NB4 (cell line): ENCODE results near the gene ZNF598.

Source experiments
- DNase-seq: peaks from one replicate; pipeline ENCODE4 v3.0.0; 2010; ENCODE audit warnings: low read depth
- H3K4me3 ChIP-seq: one replicate; pipeline ENCODE4 v1.5.1; 2011; ENCODE audit warnings: mild to moderate bottlenecking, low read depth, low read length, moderate library complexity
- MYC ChIP-seq: IDR thresholded peaks from 2 replicates; pipeline ENCODE4 v1.6.1; 2011; ENCODE audit warnings: low read depth, low read length
- POLR2A ChIP-seq: IDR thresholded peaks from 2 replicates; pipeline ENCODE4 v1.6.1; 2011; ENCODE audit warnings: mild to moderate bottlenecking; ENCODE audit not compliant: insufficient read length; ENCODE audit errors: extremely low read depth
- TF ChIP-seq, protein P1 (sequence below): IDR thresholded peaks from 2 replicates; pipeline ENCODE4 v1.6.1; 2011; ENCODE audit warnings: low read depth, low read length
- TF ChIP-seq, protein P2 (sequence below): IDR thresholded peaks from one replicate; pipeline ENCODE4 v1.5.1; 2012; ENCODE audit warnings: low read depth, low read length

Gene ZNF598

DNA sequence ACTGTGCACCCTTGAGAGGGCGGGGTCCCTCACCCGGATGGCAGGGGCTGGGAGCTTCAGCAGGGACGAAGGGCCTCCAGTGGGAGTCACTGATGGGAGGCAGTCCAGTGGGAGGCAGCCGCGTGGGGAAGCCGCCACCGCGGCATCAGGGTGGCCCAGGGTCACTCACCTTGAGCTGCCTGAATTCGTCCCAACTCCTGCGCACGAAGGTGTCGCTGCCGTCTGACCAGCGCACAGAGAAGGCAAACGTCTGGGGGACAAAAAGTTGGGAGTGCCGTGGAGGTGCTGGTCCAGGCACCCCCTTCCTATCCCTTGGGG lies 28.9 kb downstream of the ZNF598 start:
- H3K4me3 ChIP-seq, result no peak overlapping the region
- TF ChIP-seq, protein P1, sequence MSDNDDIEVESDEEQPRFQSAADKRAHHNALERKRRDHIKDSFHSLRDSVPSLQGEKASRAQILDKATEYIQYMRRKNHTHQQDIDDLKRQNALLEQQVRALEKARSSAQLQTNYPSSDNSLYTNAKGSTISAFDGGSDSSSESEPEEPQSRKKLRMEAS, result no peak
- TF ChIP-seq, protein P2, sequence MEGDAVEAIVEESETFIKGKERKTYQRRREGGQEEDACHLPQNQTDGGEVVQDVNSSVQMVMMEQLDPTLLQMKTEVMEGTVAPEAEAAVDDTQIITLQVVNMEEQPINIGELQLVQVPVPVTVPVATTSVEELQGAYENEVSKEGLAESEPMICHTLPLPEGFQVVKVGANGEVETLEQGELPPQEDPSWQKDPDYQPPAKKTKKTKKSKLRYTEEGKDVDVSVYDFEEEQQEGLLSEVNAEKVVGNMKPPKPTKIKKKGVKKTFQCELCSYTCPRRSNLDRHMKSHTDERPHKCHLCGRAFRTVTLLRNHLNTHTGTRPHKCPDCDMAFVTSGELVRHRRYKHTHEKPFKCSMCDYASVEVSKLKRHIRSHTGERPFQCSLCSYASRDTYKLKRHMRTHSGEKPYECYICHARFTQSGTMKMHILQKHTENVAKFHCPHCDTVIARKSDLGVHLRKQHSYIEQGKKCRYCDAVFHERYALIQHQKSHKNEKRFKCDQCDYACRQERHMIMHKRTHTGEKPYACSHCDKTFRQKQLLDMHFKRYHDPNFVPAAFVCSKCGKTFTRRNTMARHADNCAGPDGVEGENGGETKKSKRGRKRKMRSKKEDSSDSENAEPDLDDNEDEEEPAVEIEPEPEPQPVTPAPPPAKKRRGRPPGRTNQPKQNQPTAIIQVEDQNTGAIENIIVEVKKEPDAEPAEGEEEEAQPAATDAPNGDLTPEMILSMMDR, result no peak
- TF ChIP-seq MYC (no peak), POLR2A (no peak)
- no peak for DNase-seq

DNA sequence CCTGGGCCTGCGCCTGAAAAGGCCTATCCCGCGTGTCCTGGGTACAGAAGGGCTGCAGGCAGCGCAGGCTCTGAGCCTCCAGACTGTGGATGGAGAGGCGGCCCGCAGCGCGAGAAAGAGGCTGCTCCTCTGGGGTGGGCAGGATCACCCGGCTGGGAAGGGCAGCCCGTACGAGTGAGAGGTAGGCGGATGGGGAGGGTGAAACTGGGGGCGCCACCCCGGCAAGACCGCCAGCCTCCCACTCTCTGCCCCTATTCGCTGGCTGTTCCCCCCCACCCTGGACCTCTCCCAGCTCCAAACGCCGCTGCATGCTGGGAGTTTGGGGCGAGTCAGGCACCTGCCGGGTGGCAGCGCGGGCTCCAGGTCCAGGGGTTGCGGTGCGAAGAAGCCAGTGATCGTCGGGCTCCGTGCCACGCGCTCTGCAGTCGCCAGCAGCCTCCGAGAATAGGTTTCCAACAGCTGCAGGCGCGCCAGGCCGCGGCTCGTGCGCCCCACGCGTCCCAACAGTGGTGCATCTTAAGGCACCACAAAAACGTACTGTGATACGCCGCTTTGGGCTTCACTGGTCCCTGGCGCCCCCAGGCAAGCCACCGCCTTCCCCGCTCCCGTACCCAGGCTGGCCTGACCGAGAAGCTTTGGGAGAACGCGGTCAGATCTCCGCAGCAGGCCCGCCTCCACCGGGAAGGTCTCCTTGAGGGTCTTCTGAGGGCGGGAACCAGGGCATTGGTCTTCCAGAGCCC lies 29.4 kb downstream of the ZNF598 start:
- no peak for DNase-seq
- TF ChIP-seq POLR2A (no peak), MYC (no peak)
- TF ChIP-seq, protein P2, result no peak
- TF ChIP-seq, protein P1, result no peak
- no peak overlapping the region for H3K4me3 ChIP-seq

DNA sequence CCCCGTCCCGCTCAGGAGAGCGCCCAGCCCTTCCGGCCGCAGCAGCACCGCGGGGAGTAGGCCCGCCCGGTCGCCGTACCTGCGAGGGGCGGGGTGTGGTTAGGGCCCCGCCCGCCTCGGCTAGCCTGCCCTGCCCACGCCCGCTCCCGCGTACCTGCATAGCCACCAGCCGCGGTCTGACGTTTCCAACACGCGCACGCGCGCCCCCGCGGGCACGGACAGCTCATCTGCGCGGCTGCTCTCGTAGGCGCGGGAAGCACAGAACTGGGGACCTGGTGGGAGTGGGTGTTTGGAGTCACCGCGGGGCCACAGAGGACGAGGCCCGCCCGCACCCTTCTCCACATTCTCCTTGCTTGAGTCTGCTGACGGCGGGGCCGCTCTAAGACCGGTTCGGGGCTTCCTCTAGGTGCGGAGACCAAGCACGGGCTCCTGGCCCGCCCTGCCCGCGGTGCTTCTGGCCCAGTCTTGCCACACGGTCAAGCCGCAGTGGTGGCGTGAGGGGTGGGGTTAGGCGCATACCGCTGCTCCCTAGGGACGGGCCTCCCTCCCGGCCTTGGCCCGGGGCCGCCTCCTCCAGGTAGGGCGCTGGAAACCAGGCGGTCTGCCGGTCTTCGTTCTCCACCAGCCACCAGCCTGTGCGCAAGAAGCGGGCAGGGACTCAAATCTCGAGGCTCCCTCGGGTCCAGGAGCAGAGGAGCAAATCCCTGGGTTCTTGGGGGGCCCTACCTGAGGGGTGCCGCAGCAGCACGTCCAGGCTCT lies 30.2 kb downstream of the ZNF598 start:
- DNase-seq, result peak; percentile 32
- H3K4me3 ChIP-seq, result no peak overlapping the region

DNA sequence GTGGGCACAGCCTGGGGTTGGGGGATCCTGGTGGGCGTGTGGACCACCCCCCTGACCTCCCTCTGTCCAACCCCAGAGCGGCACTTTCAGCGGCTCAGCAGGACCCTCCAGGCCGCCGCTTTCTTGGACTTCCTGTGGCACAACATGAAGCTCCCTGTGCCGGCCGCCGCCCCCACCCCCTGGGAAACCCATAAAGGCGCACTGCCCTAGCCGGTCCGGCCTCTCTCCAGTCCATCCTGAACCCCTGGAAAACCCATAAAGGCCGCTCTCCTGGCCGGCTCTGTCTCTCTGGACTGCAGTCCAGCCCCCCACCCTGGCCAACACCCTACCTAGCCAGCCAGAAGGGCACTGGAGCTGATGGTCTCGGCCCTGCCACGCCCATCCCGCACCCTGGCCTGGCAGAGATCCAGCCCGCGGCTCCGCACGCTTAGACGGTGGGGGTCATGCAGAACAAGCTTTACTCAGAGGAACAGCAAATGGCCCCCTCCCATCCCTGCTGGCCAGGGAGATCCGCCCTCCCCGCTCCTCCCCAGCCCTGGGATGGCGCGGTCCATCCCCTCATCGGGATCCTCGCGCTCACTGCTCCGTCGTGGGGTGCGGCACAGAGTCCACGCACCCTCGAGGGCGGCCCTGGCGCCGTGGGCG lies 31.0 kb downstream of the ZNF598 start:
- TF ChIP-seq, protein P2, result no peak
- no peak for TF ChIP-seq POLR2A
- no peak for TF ChIP-seq MYC
- TF ChIP-seq, protein P1, result no peak
- no peak for DNase-seq
- H3K4me3 ChIP-seq, result no peak overlapping the region

More for the DNA sequence above, 30.2 kb downstream of the ZNF598 start:
- TF ChIP-seq MYC, result no peak
- TF ChIP-seq, protein P1, result no peak
- TF ChIP-seq POLR2A, result no peak
- TF ChIP-seq, protein P2, result no peak

DNA sequence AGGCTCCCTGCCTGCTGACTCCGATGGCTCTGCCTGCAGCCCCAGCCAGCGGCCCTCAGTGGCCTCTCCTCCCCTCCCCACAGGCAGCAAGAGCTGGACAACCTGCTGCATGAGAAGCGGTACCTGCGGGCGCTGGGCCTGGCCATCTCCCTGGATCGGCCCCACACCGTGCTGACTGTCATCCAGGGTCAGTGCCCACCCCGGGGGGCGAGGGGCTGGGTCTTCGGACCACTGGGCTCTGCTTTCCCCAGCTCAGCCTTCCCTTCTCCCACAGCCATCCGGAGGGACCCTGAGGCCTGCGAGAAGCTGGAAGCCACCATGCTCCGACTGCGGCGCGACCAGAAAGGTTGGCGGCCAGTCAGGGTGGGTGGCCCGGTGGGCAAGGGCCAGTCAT lies 31.7 kb downstream of the ZNF598 start:
- DNase-seq, result no peak
- no peak overlapping the region for H3K4me3 ChIP-seq
- TF ChIP-seq MYC (no peak), POLR2A (no peak)
- TF ChIP-seq, protein P1, result no peak
- TF ChIP-seq, protein P2, result no peak
